HG03039 (cell line): ENCODE data around the gene OIP5.
"Not testable (repeated sequence)": the region's sequence is repeated elsewhere in the genome, so short reads cannot be mapped to it uniquely, and the experiment has no call there.

Source experiments
- ATAC-seq: cut with Tn5 transposase; IDR thresholded peaks from one replicate; pipeline ENCODE4 v1.9.1; 2021; ENCODE audit warnings: mild to moderate bottlenecking, moderate library complexity; ENCODE audit not compliant: unreplicated experiment

Gene OIP5

GRCh38 chr15:41260924-41261323 is 71.5 kb downstream of the OIP5 start:
- ATAC-seq, result not testable (repeated sequence)

- no peak for ATAC-seq
These were observed 72.7 kb downstream of the OIP5 start for GRCh38 chr15:41259546-41260189.
